ENCODE measurements around the gene LILRA6.

The LILRA6 gene

GRCh38 chr19:54268936-54269335 lies 26.3 kb upstream of the LILRA6 start:
- no peak overlapping the region for H2AK5ac ChIP-seq (ENCODE audit: low read length, severe bottlenecking)
- no peaks in the 10 kb centered on the region for H3K4me1 ChIP-seq (ENCODE audit: control insufficient read depth, insufficient read depth, low read depth, low read length)
- no peak overlapping the region for H2BK12ac ChIP-seq (ENCODE audit: low read length in 2 of 2)
- no peak overlapping the region for H2BK5ac ChIP-seq (ENCODE audit: low read depth, low read length, poor library complexity, severe bottlenecking)
- no peak overlapping the region for H3K4me3 ChIP-seq (ENCODE audit: insufficient read depth in 1 of 2, low read depth in 1 of 2, low read length in 2 of 2)
- H3K4me2 ChIP-seq (ENCODE audit: low read length, poor library complexity, severe bottlenecking), result no peak overlapping the region
- no peak overlapping the region for H3K18ac ChIP-seq (ENCODE audit: low read depth in 1 of 2, low read length in 2 of 2)
- H3K36me3 ChIP-seq (ENCODE audit: control insufficient read depth in 1 of 2, insufficient read depth in 2 of 2, low read depth in 1 of 2, low read length in 2 of 2), result no peaks in the 10 kb centered on the region
- no peak overlapping the region for H3K14ac ChIP-seq (ENCODE audit: low read length in 2 of 2)
- no peak overlapping the region for H2BK120ac ChIP-seq (ENCODE audit: low read depth, low read length)
- peaks cover 0 to 19% of the 10 kb centered on the region in 2 experiments for H3K27me3 ChIP-seq (ENCODE audit: control insufficient read depth in 1 of 2, insufficient read depth in 1 of 2, low read length in 2 of 2)
- H3K27ac ChIP-seq (ENCODE audit: low read length, poor library complexity, severe bottlenecking), result no peak overlapping the region
- no peak overlapping the region for H3K4ac ChIP-seq (ENCODE audit: low read depth in 1 of 2, low read length in 2 of 2)
- H3K23ac ChIP-seq (ENCODE audit: low read length in 2 of 2), result no peak overlapping the region
- H4K91ac ChIP-seq (ENCODE audit: low read length), result no peak overlapping the region
- no peak overlapping the region for H2BK15ac ChIP-seq (ENCODE audit: low read depth, poor library complexity, severe bottlenecking)
- WGBS, result 17% methylated on average over 1 of the region's 2 CpGs
- no peak overlapping the region for H3K9ac ChIP-seq (ENCODE audit: low read length)
- no peak for DNase-seq
- H4K8ac ChIP-seq (ENCODE audit: low read length), result no peak overlapping the region
- no peak overlapping the region for H2AFZ ChIP-seq (ENCODE audit: low read depth, low read length)
- no peaks in the 10 kb centered on the region for H3K9me3 ChIP-seq (ENCODE audit: control insufficient read depth, low read length)
- H3K79me1 ChIP-seq (replicated peaks; ENCODE audit: low read length, poor library complexity, severe bottlenecking), result no peaks in the 10 kb centered on the region

GRCh38 chr19:54266133-54266532 lies 23.5 kb upstream of the LILRA6 start:
- Histone ChIP-seq H3K14ac (ENCODE audit: low read length in 2 of 2) (no peak overlapping the region), H3K4ac (ENCODE audit: low read depth in 1 of 2, low read length in 2 of 2) (no peak overlapping the region), H4K8ac (ENCODE audit: low read length) (no peak overlapping the region), H4K91ac (ENCODE audit: low read length) (no peak overlapping the region), H3K4me2 (ENCODE audit: low read length, poor library complexity, severe bottlenecking) (no peak overlapping the region), H3K27me3 (ENCODE audit: control insufficient read depth in 1 of 2, insufficient read depth in 1 of 2, low read length in 2 of 2) (peaks cover 0 to 12% of the 10 kb centered on the region in 2 experiments), H3K9ac (ENCODE audit: low read length) (no peak overlapping the region), H2AFZ (ENCODE audit: low read depth, low read length) (no peak overlapping the region), H3K9me3 (ENCODE audit: control insufficient read depth, low read length) (no peaks in the 10 kb centered on the region), H3K18ac (ENCODE audit: low read depth in 1 of 2, low read length in 2 of 2) (no peak overlapping the region), H3K4me1 (ENCODE audit: control insufficient read depth, insufficient read depth, low read depth, low read length) (no peaks in the 10 kb centered on the region), H3K36me3 (ENCODE audit: control insufficient read depth in 1 of 2, insufficient read depth in 2 of 2, low read depth in 1 of 2, low read length in 2 of 2) (no peaks in the 10 kb centered on the region), H2BK120ac (ENCODE audit: low read depth, low read length) (no peak overlapping the region), H2BK12ac (ENCODE audit: low read length in 2 of 2) (no peak overlapping the region), H3K23ac (ENCODE audit: low read length in 2 of 2) (no peak overlapping the region), H2BK5ac (ENCODE audit: low read depth, low read length, poor library complexity, severe bottlenecking) (no peak overlapping the region), H2AK5ac (ENCODE audit: low read length, severe bottlenecking) (no peak overlapping the region), H3K27ac (ENCODE audit: low read length, poor library complexity, severe bottlenecking) (no peak overlapping the region), H2BK15ac (ENCODE audit: low read depth, poor library complexity, severe bottlenecking) (no peak overlapping the region), H3K4me3 (ENCODE audit: insufficient read depth in 1 of 2, low read depth in 1 of 2, low read length in 2 of 2) (no peak overlapping the region), H3K79me1 (replicated peaks; ENCODE audit: low read length, poor library complexity, severe bottlenecking) (no peaks in the 10 kb centered on the region)
- DNase-seq, result peak; percentile 52
- WGBS, result 2% methylated on average over 6 of the region's 6 CpGs

GRCh38 chr19:54262470-54262869 lies 19.9 kb upstream of the LILRA6 start:
- Histone ChIP-seq H3K9me3 (ENCODE audit: control insufficient read depth, low read length) (no peaks in the 10 kb centered on the region), H3K27ac (ENCODE audit: low read length, poor library complexity, severe bottlenecking) (no peak overlapping the region), H3K79me1 (replicated peaks; ENCODE audit: low read length, poor library complexity, severe bottlenecking) (no peaks in the 10 kb centered on the region), H3K4me3 (ENCODE audit: insufficient read depth in 1 of 2, low read depth in 1 of 2, low read length in 2 of 2) (no peak overlapping the region), H4K91ac (ENCODE audit: low read length) (no peak overlapping the region), H3K27me3 (ENCODE audit: control insufficient read depth in 1 of 2, insufficient read depth in 1 of 2, low read length in 2 of 2) (peaks cover 8 to 17% of the 10 kb centered on the region in 2 experiments), H2AK5ac (ENCODE audit: low read length, severe bottlenecking) (no peak overlapping the region), H4K8ac (ENCODE audit: low read length) (no peak overlapping the region), H3K18ac (ENCODE audit: low read depth in 1 of 2, low read length in 2 of 2) (no peak overlapping the region), H2BK12ac (ENCODE audit: low read length in 2 of 2) (no peak overlapping the region), H3K4me2 (ENCODE audit: low read length, poor library complexity, severe bottlenecking) (no peak overlapping the region), H3K36me3 (ENCODE audit: control insufficient read depth in 1 of 2, insufficient read depth in 2 of 2, low read depth in 1 of 2, low read length in 2 of 2) (no peaks in the 10 kb centered on the region), H3K4ac (ENCODE audit: low read depth in 1 of 2, low read length in 2 of 2) (no peak overlapping the region), H2BK15ac (ENCODE audit: low read depth, poor library complexity, severe bottlenecking) (no peak overlapping the region), H2BK120ac (ENCODE audit: low read depth, low read length) (no peak overlapping the region), H3K14ac (ENCODE audit: low read length in 2 of 2) (no peak overlapping the region), H2BK5ac (ENCODE audit: low read depth, low read length, poor library complexity, severe bottlenecking) (no peak overlapping the region), H3K4me1 (ENCODE audit: control insufficient read depth, insufficient read depth, low read depth, low read length) (no peaks in the 10 kb centered on the region), H2AFZ (ENCODE audit: low read depth, low read length) (no peak overlapping the region), H3K23ac (ENCODE audit: low read length in 2 of 2) (no peak overlapping the region), H3K9ac (ENCODE audit: low read length) (no peak overlapping the region)
- WGBS, result 52% methylated on average over 2 of the region's 2 CpGs
- no peak for DNase-seq

- WGBS, result 80% methylated on average over 11 of the region's 11 CpGs
- Histone ChIP-seq H2BK120ac (ENCODE audit: low read depth, low read length) (no peak overlapping the region), H3K23ac (ENCODE audit: low read length in 2 of 2) (no peak overlapping the region), H3K14ac (ENCODE audit: low read length in 2 of 2) (no peak overlapping the region), H3K4me1 (ENCODE audit: control insufficient read depth, insufficient read depth, low read depth, low read length) (no peaks in the 10 kb centered on the region), H3K18ac (ENCODE audit: low read depth in 1 of 2, low read length in 2 of 2) (no peak overlapping the region), H3K4me3 (ENCODE audit: insufficient read depth in 1 of 2, low read depth in 1 of 2, low read length in 2 of 2) (no peak overlapping the region), H2BK12ac (ENCODE audit: low read length in 2 of 2) (no peak overlapping the region), H3K27me3 (ENCODE audit: control insufficient read depth in 1 of 2, insufficient read depth in 1 of 2, low read length in 2 of 2) (peaks cover 12 to 21% of the 10 kb centered on the region in 2 experiments), H3K9ac (ENCODE audit: low read length) (no peak overlapping the region), H3K79me1 (replicated peaks; ENCODE audit: low read length, poor library complexity, severe bottlenecking) (no peaks in the 10 kb centered on the region), H2AFZ (ENCODE audit: low read depth, low read length) (no peak overlapping the region), H4K91ac (ENCODE audit: low read length) (no peak overlapping the region), H4K8ac (ENCODE audit: low read length) (no peak overlapping the region), H3K4me2 (ENCODE audit: low read length, poor library complexity, severe bottlenecking) (no peak overlapping the region), H3K27ac (ENCODE audit: low read length, poor library complexity, severe bottlenecking) (no peak overlapping the region), H2BK5ac (ENCODE audit: low read depth, low read length, poor library complexity, severe bottlenecking) (no peak overlapping the region), H2BK15ac (ENCODE audit: low read depth, poor library complexity, severe bottlenecking) (no peak overlapping the region), H3K4ac (ENCODE audit: low read depth in 1 of 2, low read length in 2 of 2) (no peak overlapping the region), H3K9me3 (ENCODE audit: control insufficient read depth, low read length) (no peaks in the 10 kb centered on the region), H2AK5ac (ENCODE audit: low read length, severe bottlenecking) (no peak overlapping the region), H3K36me3 (ENCODE audit: control insufficient read depth in 1 of 2, insufficient read depth in 2 of 2, low read depth in 1 of 2, low read length in 2 of 2) (no peaks in the 10 kb centered on the region)
- DNase-seq, result no peak
Observed at GRCh38 chr19:54262066-54262465, 19.5 kb upstream of the LILRA6 start.
